GM12891 (cell line): Measurements from ENCODE around the gene BCAS1.

Experiments
- POLR2A ChIP-seq: IDR thresholded peaks from 2 replicates; pipeline ENCODE4 v1.6.1; 2011; ENCODE audit warnings: low read depth, low read length, control low read depth
- POLR2AphosphoS5 ChIP-seq: IDR thresholded peaks from 2 replicates; pipeline ENCODE4 v1.6.1; 2011; ENCODE audit warnings: low read depth, low read length, control low read depth

DNA sequence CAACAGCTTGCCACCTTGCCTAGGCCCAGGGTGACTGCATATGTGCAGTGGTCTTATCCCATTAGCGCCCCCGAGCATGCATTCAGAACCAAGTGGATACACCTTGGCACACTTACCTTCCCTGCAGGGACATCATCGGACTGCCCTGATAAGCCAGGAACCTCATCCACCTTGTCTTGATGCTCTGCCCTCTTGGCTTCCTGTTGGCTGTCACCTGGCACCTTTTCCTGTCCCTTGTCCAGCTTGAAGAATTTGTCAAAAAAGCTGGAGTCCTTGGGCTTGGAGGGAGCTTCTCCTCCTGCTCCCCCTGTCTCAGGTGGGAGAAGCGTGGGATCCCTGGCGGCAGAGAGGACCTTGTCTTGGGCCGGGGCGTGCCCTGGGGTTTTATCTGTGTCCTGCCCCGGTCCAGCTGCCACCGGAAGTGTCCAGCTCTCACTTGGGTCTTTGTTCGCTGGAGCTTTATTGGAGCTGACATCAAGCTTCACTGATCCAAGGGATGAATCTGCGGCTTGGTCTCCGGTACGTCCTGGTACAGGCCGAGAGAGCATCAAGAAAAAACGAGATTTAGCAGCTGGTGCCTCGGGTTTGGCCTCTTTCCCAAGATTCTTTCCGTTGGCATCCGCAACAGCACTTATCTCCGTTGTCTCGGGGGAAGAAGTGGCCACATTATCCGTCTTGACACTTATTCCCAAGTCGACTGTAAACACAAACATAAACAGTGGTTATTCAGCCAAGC is 42.0 kb downstream of the BCAS1 start:
- TF ChIP-seq POLR2A (no peak), POLR2AphosphoS5 (no peak)
